Motor neuron (in vitro differentiated cells): ENCODE measurements around the gene SEMA5A. TPM values are rescaled to one million over a fixed set of nuclear protein-coding genes. Genes with fewer than 3 reads are reported as not detected.

Experiments used
- ATAC-seq, 8 experiments: fragments of 200-7000 bp; cut with Tn5 transposase; replicated peaks in 6 of 8; 2 replicates each; pipeline ENCODE4 v1.8.0; 2021; ENCODE audit warnings: mild to moderate bottlenecking in 8 of 8, moderate library complexity in 8 of 8
- H3K27ac ChIP-seq, 2 donors: fragments of 250-450 bp; sonication (Bioruptor Pico); 2 replicates each; pipeline ENCODE4 v1.9.0; 2021; ENCODE audit warnings: antibody characterized with exemption in 2 of 2, mild to moderate bottlenecking in 2 of 2, moderate library complexity in 1 of 2
- H3K4me1 ChIP-seq, 2 donors: fragments of 250-450 bp; sonication (Bioruptor Pico); replicated peaks in 1 of 2; 2 replicates each; pipeline ENCODE4 v1.6.1; 2021; ENCODE audit warnings: antibody characterized with exemption in 2 of 2, mild to moderate bottlenecking in 2 of 2, moderate library complexity in 1 of 2
- H3K4me3 ChIP-seq, 5 donors: fragments of 250-450 bp; sonication (Bioruptor Pico); 2 replicates each; pipeline ENCODE4 v1.9.0; 2021; ENCODE audit warnings: antibody characterized with exemption in 5 of 5, mild to moderate bottlenecking in 5 of 5, moderate library complexity in 4 of 5
- WGBS, 10 experiments: fragments of 450-650 bp; shearing (Covaris generic); methylation state at CpG; one replicate each; pipeline ENCODE4 v1.0.0; 2022; 5-methylcytosine and 5-hydroxymethylcytosine counted together
- in situ Hi-C, 9 experiments: fragments of 400-800 bp; cut with MboI; loops; one replicate each; pipeline ENCODE4 v1.15.0; 2021; ENCODE audit warnings: low sequenced_read_pairs in 9 of 9, low pct_unique_long_range_greater_than_20kb in 2 of 9; ENCODE audit not compliant: unreplicated experiment in 9 of 9
- total RNA-seq, 8 experiments: library from RNA; unstranded; fragments of 300-600 nt; gene quantifications; 2 replicates each; pipeline versions ENCODE4 v1.2.3 to v1.2.4, GENCODE V29; 2022

SEMA5A gene
- total RNA-seq, 8 experiments from 2014 or later, result 0.73 to 98.5 (median 17.5) TPM

DNA sequence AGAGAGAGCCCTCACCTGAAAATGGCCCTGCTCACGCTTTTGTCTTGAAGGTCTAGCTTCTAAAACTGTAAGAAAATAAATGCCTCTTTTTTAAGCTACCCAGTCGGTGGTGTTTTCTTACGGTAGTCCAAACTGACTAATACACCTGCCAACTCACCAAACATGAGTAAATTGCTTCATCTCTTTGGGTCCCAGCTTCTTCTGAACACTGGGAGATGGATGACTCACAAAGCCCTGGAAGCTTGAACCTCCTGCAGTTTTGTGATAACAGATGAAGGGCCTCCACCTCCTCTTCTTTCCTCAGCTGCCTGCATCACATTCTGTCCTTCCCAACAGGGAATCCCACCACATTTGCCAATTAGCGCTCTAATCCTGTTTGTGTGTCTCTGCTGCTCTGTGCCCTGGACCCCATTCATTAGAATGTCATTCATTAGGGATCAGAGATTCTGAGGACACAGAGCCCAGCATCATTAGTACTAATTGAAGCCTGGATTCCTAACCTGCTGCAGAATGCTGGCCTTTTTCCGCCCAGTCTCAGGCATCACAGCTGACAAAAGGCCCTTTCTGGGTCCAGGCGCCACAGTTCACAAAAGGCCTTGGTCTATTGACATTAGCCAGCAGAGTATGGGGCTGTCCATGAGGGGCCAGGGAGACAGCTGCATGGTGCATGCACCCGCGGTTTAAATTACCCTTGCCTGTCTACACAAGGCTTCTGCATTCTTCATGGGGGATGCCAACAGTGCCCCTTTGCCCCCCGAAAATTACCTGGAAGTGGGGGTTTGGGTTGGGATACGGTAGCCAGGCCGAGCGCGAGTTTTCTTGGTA lies 349.3 kb downstream of the SEMA5A start:
- no peak for ATAC-seq

GRCh38 chr5:9194509-9194908 lies 351.4 kb downstream of the SEMA5A start:
- in situ Hi-C loops, result no loop called here
- peak in 6 of 8 experiments; percentile 37 to 80 (median 54) for ATAC-seq
- H3K27ac ChIP-seq, result no peak overlapping the region
- no peaks in the 10 kb centered on the region for H3K4me1 ChIP-seq
- no peak overlapping the region for H3K4me3 ChIP-seq
- WGBS, 10 experiments, result 0 to 100% (median 7%) methylated on average over 1 to 3 of the region's 3 CpGs; no CpG with 5 or more reads in 1 of the 10 experiments

More for the DNA sequence above, 349.3 kb downstream of the SEMA5A start:
- WGBS, 10 experiments, result 44 to 100% (median 90%) methylated on average over 1 to 11 of the region's 13 CpGs; no CpG with 5 or more reads in 2 of the 10 experiments
- in situ Hi-C loops, result no loop called here
- H3K27ac ChIP-seq, result no peak overlapping the region
- no peaks in the 10 kb centered on the region for H3K4me1 ChIP-seq
- no peak overlapping the region for H3K4me3 ChIP-seq

DNA sequence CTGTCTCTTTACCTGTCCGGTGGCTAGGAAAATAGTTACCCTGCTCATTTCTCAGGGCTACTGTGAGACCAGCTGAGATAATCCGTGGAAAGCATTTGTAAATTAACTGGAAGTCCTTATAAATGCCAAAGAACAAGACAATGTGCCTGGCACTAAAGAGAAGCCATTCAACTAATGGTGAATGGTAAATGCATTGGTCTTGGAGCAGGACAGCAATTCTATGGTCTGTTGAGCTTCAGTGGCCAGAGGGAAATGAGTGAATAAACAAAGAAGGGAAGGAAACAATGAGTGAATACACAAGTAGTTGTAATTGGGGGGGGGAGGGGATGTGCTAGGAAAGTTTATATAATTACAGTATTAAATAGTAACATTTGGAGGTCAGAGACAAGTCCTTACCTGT lies 353.6 kb downstream of the SEMA5A start:
- Histone ChIP-seq H3K27ac (no peak overlapping the region), H3K4me1 (no peaks in the 10 kb centered on the region), H3K4me3 (no peak overlapping the region)
- in situ Hi-C loops, result no loop called here
- WGBS, 10 experiments, result 69 to 93% (median 86%) methylated on average over 1 to 2 of the region's 2 CpGs; no CpG with 5 or more reads in 3 of the 10 experiments
- peak in 1 of 8 experiments; percentile 9 for ATAC-seq

GRCh38 chr5:9189681-9190080 lies 356.2 kb downstream of the SEMA5A start:
- in situ Hi-C loops, result no loop called here
- 67 to 100% (median 100%) methylated on average over 1 of the region's 1 CpG; no CpG with 5 or more reads in 3 of the 10 experiments for WGBS, 10 experiments

GRCh38 chr5:9188956-9189355 lies 356.9 kb downstream of the SEMA5A start:
- H3K4me3 ChIP-seq, result no peak overlapping the region
- peak in 1 of 8 experiments; percentile 32 for ATAC-seq
- in situ Hi-C loops, result no loop called here
- H3K4me1 ChIP-seq, result no peaks in the 10 kb centered on the region
- 64 to 100% (median 92%) methylated on average over 1 to 3 of the region's 4 CpGs; no CpG with 5 or more reads in 3 of the 10 experiments for WGBS, 10 experiments
- no peak overlapping the region for H3K27ac ChIP-seq

More at GRCh38 chr5:9189681-9190080, 356.2 kb downstream of the SEMA5A start:
- H3K27ac ChIP-seq, result no peak overlapping the region
- ATAC-seq, result no peak
- no peaks in the 10 kb centered on the region for H3K4me1 ChIP-seq
- no peak overlapping the region for H3K4me3 ChIP-seq

DNA sequence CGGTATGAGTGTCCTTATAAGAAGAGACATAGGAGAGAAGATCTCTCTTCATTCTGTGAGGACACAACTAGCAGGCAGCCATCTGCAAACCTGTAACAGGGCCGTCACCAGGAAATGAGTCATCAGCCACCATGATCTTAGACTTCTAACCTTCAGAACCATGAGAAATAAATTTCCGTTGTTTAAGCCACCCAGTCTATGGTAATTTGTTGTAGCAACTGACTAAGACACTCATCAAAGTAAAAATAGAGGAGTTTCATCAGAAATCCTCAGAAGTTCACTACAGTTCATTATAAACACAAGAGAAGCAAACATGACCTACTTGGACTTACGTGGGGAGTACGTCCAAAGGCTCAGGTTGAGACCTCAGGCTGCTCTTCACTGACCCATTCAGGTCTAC lies 357.7 kb downstream of the SEMA5A start:
- Histone ChIP-seq H3K27ac (no peak overlapping the region), H3K4me3 (no peak overlapping the region), H3K4me1 (peaks cover 0 to 5% of the 10 kb centered on the region in 2 donors)
- ATAC-seq, result peak in 4 of 8 experiments; percentile 43 to 99 (median 89)
- in situ Hi-C loops, result no loop called here
- WGBS, 10 experiments, result 33 to 100% (median 92%) methylated on average over 1 to 5 of the region's 5 CpGs; no CpG with 5 or more reads in 3 of the 10 experiments

- WGBS, 10 experiments, result 58 to 100% (median 98%) methylated on average over 1 to 5 of the region's 5 CpGs
- Histone ChIP-seq H3K27ac (no peak overlapping the region), H3K4me3 (no peak overlapping the region), H3K4me1 (peaks cover 0 to 7% of the 10 kb centered on the region in 2 donors)
- in situ Hi-C loops, result no loop called here
- no peak for ATAC-seq
Observed at GRCh38 chr5:9187614-9188013, 358.3 kb downstream of the SEMA5A start.

DNA sequence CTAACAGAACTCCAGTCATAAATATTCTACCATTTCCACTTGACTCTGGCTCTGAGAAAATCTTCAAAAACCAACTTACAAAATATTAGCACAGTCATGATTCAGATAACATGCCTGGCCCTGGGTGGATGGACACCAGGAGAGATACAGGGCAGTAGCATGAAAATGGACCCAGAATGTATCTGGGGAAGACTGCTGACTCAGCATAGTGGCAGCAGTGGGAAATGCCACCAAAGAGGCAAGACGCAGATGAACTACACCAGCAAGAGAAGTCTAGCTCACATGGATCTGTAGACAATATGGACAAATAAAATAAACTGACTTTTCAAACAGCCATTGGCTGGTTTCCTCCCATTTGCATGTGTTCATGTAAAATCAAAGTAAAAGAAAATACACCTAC lies 359.8 kb downstream of the SEMA5A start:
- no peak for ATAC-seq
- in situ Hi-C loops, result no loop called here
- no peak overlapping the region for H3K27ac ChIP-seq
- peaks cover 0 to 7% of the 10 kb centered on the region in 2 donors for H3K4me1 ChIP-seq
- 100% methylated on average over 1 of the region's 1 CpG; no CpG with 5 or more reads in 6 of the 10 experiments for WGBS, 10 experiments
- no peak overlapping the region for H3K4me3 ChIP-seq

DNA sequence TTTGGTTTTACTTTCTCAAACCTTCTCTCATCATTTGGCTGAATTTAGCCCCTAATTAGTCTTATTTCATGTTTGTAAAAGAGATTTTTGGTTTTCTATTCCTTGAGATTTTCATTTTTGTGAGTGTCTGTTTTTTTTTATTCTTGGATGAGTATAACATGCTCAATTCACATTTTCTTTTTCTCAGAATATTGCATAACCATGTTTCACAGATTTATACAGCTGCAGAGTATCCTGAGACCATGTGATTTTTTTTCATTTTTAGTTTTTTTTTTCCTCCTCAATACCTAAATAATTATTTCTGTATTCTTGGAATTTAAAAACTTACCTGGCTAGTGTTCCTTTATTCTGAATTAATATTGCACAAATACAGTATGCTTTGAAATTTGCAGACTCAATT lies 361.9 kb downstream of the SEMA5A start:
- ATAC-seq, result no peak
- no peak overlapping the region for H3K4me3 ChIP-seq
- H3K4me1 ChIP-seq, result peaks cover 0 to 7% of the 10 kb centered on the region in 2 donors
- in situ Hi-C loops, result no loop called here
- H3K27ac ChIP-seq, result no peak overlapping the region

DNA sequence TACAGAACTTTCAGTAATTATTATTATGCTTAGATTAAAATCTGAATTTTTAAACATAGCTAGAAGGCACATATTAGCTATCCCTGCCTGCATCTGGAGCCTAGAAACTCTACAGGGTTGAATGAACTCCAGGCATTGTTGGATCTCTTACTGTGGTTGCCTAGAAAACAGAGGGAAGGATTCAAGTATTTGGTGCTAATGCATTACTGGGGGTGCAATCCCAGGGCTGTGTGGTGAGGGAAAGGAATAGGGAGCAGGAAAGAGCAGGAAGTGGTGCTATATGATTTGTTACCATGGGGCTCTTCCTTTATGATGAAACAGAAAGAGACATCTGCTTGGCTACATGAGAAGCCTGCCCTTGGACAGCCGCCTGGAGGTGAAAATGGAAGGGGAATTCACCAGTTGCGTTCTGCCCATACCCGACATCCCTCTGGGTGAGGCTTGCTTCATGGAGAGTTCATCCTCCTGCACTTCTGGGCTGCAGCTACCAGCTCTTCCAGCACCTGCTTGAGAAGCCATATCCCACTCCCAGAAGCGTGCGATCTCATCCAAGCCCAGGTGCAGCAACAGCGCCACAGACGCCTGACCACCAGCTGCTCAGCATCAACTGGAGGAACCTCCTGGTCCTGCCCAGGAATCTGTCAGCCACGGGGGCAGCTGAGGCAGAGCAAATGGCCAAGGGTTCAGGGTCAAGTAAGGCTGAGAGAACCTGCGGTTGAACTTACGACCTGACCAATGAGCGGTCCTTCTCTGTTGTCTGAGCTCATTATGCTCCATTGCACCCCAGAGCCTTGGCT lies 362.8 kb downstream of the SEMA5A start:
- Histone ChIP-seq H3K4me3 (no peak overlapping the region), H3K4me1 (peaks cover 0 to 7% of the 10 kb centered on the region in 2 donors), H3K27ac (no peak overlapping the region)
- WGBS, 10 experiments, result 92 to 100% (median 100%) methylated on average over 1 to 7 of the region's 11 CpGs; no CpG with 5 or more reads in 3 of the 10 experiments
- peak in 4 of 8 experiments; percentile 31 to 98 (median 78) for ATAC-seq
- in situ Hi-C loops, result no loop called here

DNA sequence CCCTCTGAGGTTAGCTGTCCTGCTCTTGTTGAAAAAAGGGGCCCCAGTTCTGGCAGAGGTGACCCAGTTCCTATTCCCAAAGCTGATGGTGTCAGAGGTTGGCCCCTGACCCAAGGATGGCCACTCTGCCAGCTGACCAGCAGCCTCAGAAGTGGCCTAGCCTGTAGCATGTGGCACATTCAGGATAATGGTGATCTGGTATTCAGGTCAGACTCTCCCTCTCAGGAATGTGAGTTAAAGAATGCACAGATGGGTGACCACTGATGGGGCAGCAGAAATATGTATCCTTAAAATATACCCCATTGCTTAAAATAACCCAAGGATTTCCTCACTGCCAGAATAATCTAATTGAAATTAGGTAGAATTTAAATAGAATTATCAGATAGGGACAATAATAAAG lies 369.2 kb downstream of the SEMA5A start:
- no peak overlapping the region for H3K27ac ChIP-seq
- no peak for ATAC-seq

GRCh38 chr5:9174446-9174845 lies 371.4 kb downstream of the SEMA5A start:
- no peak for ATAC-seq
- in situ Hi-C loops, result no loop called here
- 60 to 100% (median 89%) methylated on average over 1 to 3 of the region's 3 CpGs; no CpG with 5 or more reads in 2 of the 10 experiments for WGBS, 10 experiments
- H3K4me1 ChIP-seq, result no peaks in the 10 kb centered on the region
- no peak overlapping the region for H3K4me3 ChIP-seq
- H3K27ac ChIP-seq, result no peak overlapping the region

More for the DNA sequence above, 369.2 kb downstream of the SEMA5A start:
- in situ Hi-C loops, result no loop called here
- Histone ChIP-seq H3K4me3 (no peak overlapping the region), H3K4me1 (no peaks in the 10 kb centered on the region)
